ENCODE data around the gene GARIN5A.

Gene GARIN5A

DNA sequence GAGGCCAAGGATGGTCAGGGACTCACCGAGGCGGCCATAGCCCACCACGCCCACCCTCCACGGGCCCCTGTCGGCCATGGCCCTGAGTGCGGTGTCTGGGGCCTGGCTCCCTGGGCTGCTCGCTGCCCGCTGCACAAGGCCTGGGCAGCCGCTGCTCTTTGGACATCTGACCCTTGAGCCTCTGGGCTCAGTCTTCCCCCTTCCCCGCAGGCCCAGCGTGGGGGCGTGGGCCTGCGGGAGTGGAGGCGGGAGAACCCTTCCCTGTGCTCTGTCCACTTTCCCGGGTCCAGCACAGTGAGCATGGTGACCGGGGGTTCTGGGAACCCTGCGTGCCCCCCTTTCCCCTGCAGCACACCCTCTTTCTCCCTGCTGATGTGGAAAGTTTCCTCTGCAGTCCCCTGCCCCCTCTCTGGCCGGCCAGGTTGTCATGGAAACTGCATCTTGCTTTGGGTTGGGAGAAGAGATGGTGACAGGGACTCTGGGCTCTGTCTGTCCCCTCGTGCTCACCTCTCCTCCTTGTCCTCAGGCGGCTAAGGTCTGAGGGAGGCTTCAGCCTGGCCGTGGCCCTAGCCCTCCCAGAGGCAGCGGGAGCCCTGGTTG, 37.2 kb upstream of the GARIN5A start, which contains the start of gene ASPDH:
Gene ASPDH, minus strand, starts transcription at position 168 of the 600 bp plus-strand sequence. Its CDS starts 90 bp downstream, at position 78.
- in situ Hi-C loops (cut with HindIII; ENCODE audit: low pct_ligation_motif_present, low sequenced_read_pairs): no loop called here
- no peak within 1 kb of the TSS for H3K27ac ChIP-seq
- TF ChIP-seq, protein P1, sequence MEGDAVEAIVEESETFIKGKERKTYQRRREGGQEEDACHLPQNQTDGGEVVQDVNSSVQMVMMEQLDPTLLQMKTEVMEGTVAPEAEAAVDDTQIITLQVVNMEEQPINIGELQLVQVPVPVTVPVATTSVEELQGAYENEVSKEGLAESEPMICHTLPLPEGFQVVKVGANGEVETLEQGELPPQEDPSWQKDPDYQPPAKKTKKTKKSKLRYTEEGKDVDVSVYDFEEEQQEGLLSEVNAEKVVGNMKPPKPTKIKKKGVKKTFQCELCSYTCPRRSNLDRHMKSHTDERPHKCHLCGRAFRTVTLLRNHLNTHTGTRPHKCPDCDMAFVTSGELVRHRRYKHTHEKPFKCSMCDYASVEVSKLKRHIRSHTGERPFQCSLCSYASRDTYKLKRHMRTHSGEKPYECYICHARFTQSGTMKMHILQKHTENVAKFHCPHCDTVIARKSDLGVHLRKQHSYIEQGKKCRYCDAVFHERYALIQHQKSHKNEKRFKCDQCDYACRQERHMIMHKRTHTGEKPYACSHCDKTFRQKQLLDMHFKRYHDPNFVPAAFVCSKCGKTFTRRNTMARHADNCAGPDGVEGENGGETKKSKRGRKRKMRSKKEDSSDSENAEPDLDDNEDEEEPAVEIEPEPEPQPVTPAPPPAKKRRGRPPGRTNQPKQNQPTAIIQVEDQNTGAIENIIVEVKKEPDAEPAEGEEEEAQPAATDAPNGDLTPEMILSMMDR (IDR thresholded peaks at IDR 0.05; ENCODE audit: low read depth, low read length, missing control alignments): no peak

DNA sequence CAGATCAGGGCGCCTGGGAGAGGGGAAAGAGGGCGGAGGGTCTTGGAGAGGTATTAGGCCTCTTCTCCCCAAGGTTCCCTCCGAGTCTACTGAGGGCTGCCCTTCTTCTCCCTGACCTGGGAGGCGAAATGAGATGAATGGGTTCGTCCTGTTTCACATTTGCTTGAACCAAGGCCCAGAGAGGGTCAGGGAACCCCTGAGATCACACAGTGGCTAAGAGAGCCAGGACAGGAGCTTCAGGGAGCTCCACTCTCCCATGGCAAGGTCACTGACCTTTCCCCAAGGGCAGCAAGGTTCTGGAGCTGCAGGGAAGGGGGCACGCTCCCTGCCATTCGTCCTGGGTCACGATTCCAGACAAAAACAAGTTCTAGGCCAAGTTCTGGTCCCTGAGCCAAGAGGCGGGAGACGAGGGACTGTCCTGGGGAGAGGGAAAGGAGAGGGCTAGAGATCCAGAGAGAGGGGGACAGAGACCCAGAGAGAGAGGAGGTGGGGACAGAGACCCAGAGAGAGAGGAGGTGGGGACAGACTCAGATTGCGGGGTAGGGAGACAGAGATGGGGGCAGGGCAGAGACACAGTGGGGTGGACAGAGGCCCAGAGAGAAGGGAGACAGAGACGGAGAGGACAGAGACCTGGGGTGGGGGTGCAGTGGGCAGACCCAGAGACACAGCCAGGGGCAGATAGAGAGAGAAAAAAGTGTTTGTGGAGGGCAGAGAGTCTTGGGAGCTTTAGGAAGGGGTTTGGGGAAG, 36.5 kb upstream of the GARIN5A start:
- Histone ChIP-seq H3K27ac (no peak overlapping the region), H3K27me3 (replicated peaks) (no peaks in the 10 kb centered on the region), H3K36me3 (replicated peaks) (no peaks in the 10 kb centered on the region), H3K4me3 (ENCODE audit: low read depth, low read length) (no peak overlapping the region)
- in situ Hi-C loops (cut with HindIII; ENCODE audit: low pct_ligation_motif_present, low sequenced_read_pairs): no loop called here
- DNase-seq: no peak
- TF ChIP-seq, protein P1 (IDR thresholded peaks at IDR 0.05; ENCODE audit: low read depth, low read length, missing control alignments): no peak

More for the DNA sequence above, 37.2 kb upstream of the GARIN5A start, which contains the start of gene ASPDH:
- Histone ChIP-seq H3K36me3 (replicated peaks) (no peaks in the 10 kb centered on the region), H3K27me3 (replicated peaks) (no peaks in the 10 kb centered on the region), H3K4me3 (ENCODE audit: low read depth, low read length) (no peak within 1 kb of the TSS)
- DNase-seq: no peak

DNA sequence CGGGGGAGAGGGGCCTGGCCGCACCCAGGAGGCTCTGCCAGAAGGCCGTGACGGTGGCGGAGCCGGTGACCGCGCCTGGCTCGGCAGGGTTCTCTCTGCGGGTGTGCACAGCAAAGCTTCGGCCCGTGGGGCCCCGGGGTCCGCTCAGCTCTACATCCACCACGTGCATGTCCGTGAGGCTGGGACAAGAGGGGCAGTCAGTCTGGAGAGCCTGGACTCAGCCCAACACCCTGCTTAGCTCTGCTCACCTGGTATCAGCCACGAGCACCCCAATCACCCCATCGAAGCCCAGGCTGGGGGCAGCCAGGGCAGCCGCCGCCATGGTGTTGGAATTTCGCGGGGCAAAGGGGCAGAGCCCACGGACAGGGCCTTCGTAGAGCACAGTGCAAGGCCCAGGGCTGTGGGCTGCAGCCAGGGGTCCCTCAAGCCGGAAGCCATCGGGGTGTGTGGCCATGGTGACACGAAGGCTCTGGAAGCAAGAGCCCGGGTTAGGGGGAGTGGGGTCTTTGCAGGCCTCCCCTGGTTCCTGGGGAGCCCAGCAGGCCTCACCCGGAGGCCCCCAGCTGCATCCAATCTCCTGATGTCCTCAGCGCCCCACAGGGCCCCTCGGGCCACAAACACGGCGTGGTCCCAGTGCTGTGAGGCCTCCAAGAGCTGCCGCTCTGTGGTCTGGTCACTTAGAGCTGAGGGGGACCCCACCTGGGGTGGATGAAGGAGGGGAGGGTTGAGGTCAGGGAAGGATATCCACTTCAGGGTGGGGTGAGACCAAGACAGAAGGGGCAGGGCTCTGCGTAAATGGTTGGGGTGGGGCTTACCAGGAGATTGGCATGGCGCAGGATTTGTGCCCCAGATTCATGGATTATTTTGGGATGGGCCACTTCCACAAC, 35.7 kb upstream of the GARIN5A start:
- in situ Hi-C loops (cut with HindIII; ENCODE audit: low pct_ligation_motif_present, low sequenced_read_pairs): no loop called here
- Histone ChIP-seq H3K4me3 (ENCODE audit: low read depth, low read length) (peak overlapping the region; percentile 89), H3K27me3 (replicated peaks) (no peaks in the 10 kb centered on the region), H3K36me3 (replicated peaks) (no peaks in the 10 kb centered on the region), H3K27ac (no peak overlapping the region)
- TF ChIP-seq, protein P1 (IDR thresholded peaks at IDR 0.05; ENCODE audit: low read depth, low read length, missing control alignments): no peak
- DNase-seq: no peak

DNA sequence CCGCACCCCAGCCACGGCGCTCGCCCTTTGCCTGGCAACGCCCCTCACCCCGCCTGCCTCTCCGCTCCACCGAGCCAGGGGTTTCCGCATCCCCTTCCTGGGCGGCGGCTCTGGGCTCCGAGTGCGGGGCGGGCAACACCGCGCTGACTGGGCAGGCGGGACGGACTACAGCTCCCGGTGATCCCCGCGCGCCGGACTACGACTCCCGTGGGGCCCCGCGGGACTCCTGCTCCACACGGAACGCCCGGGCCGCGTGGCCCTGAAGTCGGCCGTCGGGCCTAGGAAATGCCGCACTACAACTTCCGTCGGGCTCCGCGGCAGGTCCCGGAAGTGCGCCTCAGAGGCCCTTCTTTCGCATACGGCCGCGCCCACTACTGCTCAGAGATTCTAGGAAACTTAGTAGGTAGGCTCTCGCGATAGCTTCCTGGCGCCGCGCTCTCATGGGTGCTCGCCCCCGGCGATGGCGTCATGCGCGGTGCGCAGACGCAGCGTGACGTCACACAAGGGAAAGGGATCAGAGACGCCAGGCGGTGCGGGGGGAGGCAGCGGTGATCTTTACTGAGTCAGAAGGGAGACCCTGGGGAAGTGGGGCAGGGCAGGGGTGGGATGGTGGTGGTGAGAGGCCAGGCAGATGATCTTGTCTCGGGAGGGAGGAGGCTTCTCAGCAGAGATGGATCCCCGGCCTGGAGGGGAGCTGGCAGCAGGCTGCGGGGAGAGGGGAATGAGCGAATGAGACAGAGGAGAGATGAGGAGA, 34.6 kb upstream of the GARIN5A start, which contains the start of gene JOSD2:
Gene JOSD2, minus strand, starts transcription at position 123 of the 754 bp plus-strand sequence. CDS start 760 bp downstream, outside the sequence.
- Histone ChIP-seq H3K36me3 (replicated peaks) (no peaks in the 10 kb centered on the region), H3K27me3 (replicated peaks) (no peaks in the 10 kb centered on the region), H3K4me3 (ENCODE audit: low read depth, low read length) (peak within 1 kb of the TSS; percentile 89), H3K27ac (peak within 1 kb of the TSS; percentile 53)
- in situ Hi-C loops (cut with HindIII; ENCODE audit: low pct_ligation_motif_present, low sequenced_read_pairs): no loop called here
- TF ChIP-seq, protein P1 (IDR thresholded peaks at IDR 0.05; ENCODE audit: low read depth, low read length, missing control alignments): no peak
- DNase-seq: peak; percentile 99

DNA sequence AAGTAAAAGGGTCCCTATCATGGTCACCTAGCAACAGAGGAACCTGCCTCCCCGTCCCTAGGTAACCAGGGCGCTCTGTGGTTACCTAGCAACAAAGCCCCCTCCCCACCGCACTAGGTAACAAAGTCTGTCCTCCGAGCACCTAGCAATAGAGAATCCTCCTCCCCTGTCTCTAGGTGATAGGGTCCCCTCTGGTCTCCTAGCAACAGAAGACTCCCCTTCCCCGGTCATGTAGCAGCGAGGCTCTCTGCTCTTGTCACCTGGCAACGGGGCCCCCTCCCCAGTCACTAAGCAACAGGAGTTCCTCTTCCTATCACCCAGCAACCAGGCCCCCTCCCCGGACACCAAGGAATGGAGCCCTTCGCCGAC, 34.0 kb upstream of the GARIN5A start:
- TF ChIP-seq, protein P1 (IDR thresholded peaks at IDR 0.05; ENCODE audit: low read depth, low read length, missing control alignments): no peak
- Histone ChIP-seq H3K27me3 (replicated peaks) (no peaks in the 10 kb centered on the region), H3K36me3 (replicated peaks) (no peaks in the 10 kb centered on the region), H3K4me3 (ENCODE audit: low read depth, low read length) (peak overlapping the region; percentile 89), H3K27ac (peak overlapping the region; percentile 53)
- DNase-seq: no peak
- in situ Hi-C loops (cut with HindIII; ENCODE audit: low pct_ligation_motif_present, low sequenced_read_pairs): no loop called here

Measured in brain microvascular endothelial cell (primary cell).